ENCODE data around the gene TUBAL3.

DNA sequence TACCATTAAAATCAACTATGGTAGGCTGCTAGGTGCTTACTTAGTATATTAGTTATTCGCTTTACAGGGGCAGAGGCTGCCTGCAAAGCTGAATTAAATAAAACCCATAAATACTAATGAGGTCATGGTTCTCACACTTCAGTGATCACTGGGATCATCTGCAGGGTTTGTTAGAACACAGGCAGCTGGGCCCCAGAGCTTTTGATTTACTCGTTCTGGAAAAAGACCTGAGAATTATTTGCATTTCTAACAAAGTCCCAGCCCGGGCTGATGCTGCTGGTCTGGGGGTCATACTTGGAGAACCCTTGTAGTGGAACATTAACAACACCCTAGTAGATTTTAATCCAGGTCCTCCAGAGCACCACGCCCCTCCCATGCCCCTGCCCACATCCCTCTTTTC is 31.3 kb downstream of the TUBAL3 start:
- TF ChIP-seq POLR2A (conservative IDR thresholded peaks at IDR 0.05) (no peak), TBL1XR1 (IDR thresholded peaks at IDR 0.05; ENCODE audit: low read length in 2 of 2) (no peak), EZH2 (IDR thresholded peaks at IDR 0.05; ENCODE audit: borderline replicate concordance, low read depth, low read length) (no peak), FOXM1 (IDR thresholded peaks at IDR 0.05; ENCODE audit: low read depth) (no peak), FOXM1 (CRISPR knock-in tag; IDR thresholded peaks at IDR 0.05; ENCODE audit: low read depth) (no peak), GABPA (tag; conservative IDR thresholded peaks at IDR 0.05; ENCODE audit: low read depth) (no peak), GTF2F1 (IDR thresholded peaks at IDR 0.05; ENCODE audit: low read depth, low read length) (no peak), SMAD4 (CRISPR knock-in tag; conservative IDR thresholded peaks at IDR 0.05) (no peak), MTF1 (CRISPR knock-in tag; IDR thresholded peaks at IDR 0.05; ENCODE audit: borderline replicate concordance) (no peak)
- TF ChIP-seq, protein P1, sequence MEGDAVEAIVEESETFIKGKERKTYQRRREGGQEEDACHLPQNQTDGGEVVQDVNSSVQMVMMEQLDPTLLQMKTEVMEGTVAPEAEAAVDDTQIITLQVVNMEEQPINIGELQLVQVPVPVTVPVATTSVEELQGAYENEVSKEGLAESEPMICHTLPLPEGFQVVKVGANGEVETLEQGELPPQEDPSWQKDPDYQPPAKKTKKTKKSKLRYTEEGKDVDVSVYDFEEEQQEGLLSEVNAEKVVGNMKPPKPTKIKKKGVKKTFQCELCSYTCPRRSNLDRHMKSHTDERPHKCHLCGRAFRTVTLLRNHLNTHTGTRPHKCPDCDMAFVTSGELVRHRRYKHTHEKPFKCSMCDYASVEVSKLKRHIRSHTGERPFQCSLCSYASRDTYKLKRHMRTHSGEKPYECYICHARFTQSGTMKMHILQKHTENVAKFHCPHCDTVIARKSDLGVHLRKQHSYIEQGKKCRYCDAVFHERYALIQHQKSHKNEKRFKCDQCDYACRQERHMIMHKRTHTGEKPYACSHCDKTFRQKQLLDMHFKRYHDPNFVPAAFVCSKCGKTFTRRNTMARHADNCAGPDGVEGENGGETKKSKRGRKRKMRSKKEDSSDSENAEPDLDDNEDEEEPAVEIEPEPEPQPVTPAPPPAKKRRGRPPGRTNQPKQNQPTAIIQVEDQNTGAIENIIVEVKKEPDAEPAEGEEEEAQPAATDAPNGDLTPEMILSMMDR (IDR thresholded peaks at IDR 0.05 in 2 of 3, conservative IDR thresholded peaks at IDR 0.05 in 1 of 3; ENCODE audit: insufficient read depth in 2 of 3, low read depth in 1 of 3, low read length in 3 of 3) = no peak
- TF ChIP-seq, protein P2, sequence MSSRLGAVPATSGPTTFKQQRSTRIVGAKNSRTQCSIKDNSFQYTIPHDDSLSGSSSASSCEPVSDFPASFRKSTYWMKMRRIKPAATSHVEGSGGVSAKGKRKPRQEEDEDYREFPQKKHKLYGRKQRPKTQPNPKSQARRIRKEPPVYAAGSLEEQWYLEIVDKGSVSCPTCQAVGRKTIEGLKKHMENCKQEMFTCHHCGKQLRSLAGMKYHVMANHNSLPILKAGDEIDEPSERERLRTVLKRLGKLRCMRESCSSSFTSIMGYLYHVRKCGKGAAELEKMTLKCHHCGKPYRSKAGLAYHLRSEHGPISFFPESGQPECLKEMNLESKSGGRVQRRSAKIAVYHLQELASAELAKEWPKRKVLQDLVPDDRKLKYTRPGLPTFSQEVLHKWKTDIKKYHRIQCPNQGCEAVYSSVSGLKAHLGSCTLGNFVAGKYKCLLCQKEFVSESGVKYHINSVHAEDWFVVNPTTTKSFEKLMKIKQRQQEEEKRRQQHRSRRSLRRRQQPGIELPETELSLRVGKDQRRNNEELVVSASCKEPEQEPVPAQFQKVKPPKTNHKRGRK (tag; IDR thresholded peaks at IDR 0.05) = no peak

Data from K562 (cell line).